SK-N-SH treated with all-trans-retinoic acid at 6 μM for 48 hours (cell line): Measurements from ENCODE around the gene EDEM1.
A peak's percentile ranks its signal among the peaks of the same experiment; 100 is the strongest.

ENCODE experiments used
- ATAC-seq: fragments of 200-7000 bp; cut with Tn5 transposase; 3 replicates; pipeline ENCODE4 v1.9.1; 2020; ENCODE audit warnings: mild to moderate bottlenecking, moderate library complexity
- ARNTL ChIP-seq: fragments of 450-650 bp; formaldehyde crosslinking; IDR thresholded peaks from 2 replicates; pipeline ENCODE4 v1.5.0; 2020; ENCODE audit warnings: low read depth, mild to moderate bottlenecking, moderate library complexity, borderline replicate concordance
- BACH2 ChIP-seq: fragments of 250-450 bp; sonication (Bioruptor Pico); IDR thresholded peaks from 2 replicates; pipeline ENCODE4 v1.9.0; 2021; ENCODE audit warnings: mild to moderate bottlenecking, borderline replicate concordance
- CSDC2 ChIP-seq: fragments of 250-450 bp; sonication (Bioruptor Pico); IDR thresholded peaks from 2 replicates; pipeline ENCODE4 v1.5.0; 2020; ENCODE audit warnings: mild to moderate bottlenecking, moderate library complexity
- ESRRG ChIP-seq: fragments of 250-450 bp; sonication (Bioruptor Pico); IDR thresholded peaks from 2 replicates; pipeline ENCODE4 v1.6.1; 2021; ENCODE audit warnings: mild to moderate bottlenecking
- GLIS3 ChIP-seq: fragments of 250-450 bp; sonication (Bioruptor Pico); IDR thresholded peaks from 2 replicates; pipeline ENCODE4 v1.5.0; 2020; ENCODE audit warnings: mild to moderate bottlenecking, moderate library complexity
- ISL1 ChIP-seq: fragments of 250-450 bp; sonication (Bioruptor Pico); IDR thresholded peaks from 2 replicates; pipeline ENCODE4 v2.1.2; 2022; ENCODE audit warnings: mild to moderate bottlenecking, moderate library complexity
- OSR1 ChIP-seq: fragments of 250-450 bp; sonication (Bioruptor Pico); IDR thresholded peaks from 2 replicates; pipeline ENCODE4 v1.8.0; 2022; ENCODE audit warnings: moderate library complexity, mild to moderate bottlenecking, inconsistent platforms
- PPARA ChIP-seq: fragments of 250-450 bp; sonication (Bioruptor Pico); IDR thresholded peaks from 2 replicates; pipeline ENCODE4 v1.5.0; 2020; ENCODE audit warnings: mild to moderate bottlenecking, borderline replicate concordance
- RARB ChIP-seq: fragments of 250-450 bp; sonication (Bioruptor Pico); IDR thresholded peaks from 2 replicates; pipeline ENCODE4 v1.8.0; 2021; ENCODE audit warnings: mild to moderate bottlenecking, moderate library complexity
- SNAI2 ChIP-seq: fragments of 250-450 bp; sonication (Bioruptor Pico); IDR thresholded peaks from 2 replicates; pipeline ENCODE4 v1.5.0; 2020; ENCODE audit warnings: mild to moderate bottlenecking, moderate library complexity
- TCF4 ChIP-seq: fragments of 250-450 bp; sonication (Bioruptor Pico); IDR thresholded peaks from 2 replicates; pipeline ENCODE4 v1.8.0; 2021; ENCODE audit warnings: mild to moderate bottlenecking, moderate library complexity, borderline replicate concordance
- TOX ChIP-seq: fragments of 250-450 bp; sonication (Bioruptor Pico); IDR thresholded peaks from 2 replicates; pipeline ENCODE4 v1.8.0; 2021; ENCODE audit warnings: mild to moderate bottlenecking, moderate library complexity, borderline replicate concordance
- ZC3H10 ChIP-seq: fragments of 250-450 bp; sonication (Bioruptor Pico); IDR thresholded peaks from 2 replicates; pipeline ENCODE4 v1.5.1; 2021; ENCODE audit warnings: mild to moderate bottlenecking, moderate library complexity
- ZFP3 ChIP-seq: fragments of 250-450 bp; sonication (Bioruptor Pico); IDR thresholded peaks from 2 replicates; pipeline ENCODE4 v1.5.0; 2020; ENCODE audit warnings: mild to moderate bottlenecking, moderate library complexity
- ZFP30 ChIP-seq: fragments of 450-650 bp; formaldehyde crosslinking; IDR thresholded peaks from 2 replicates; pipeline ENCODE4 v1.5.0; 2022; ENCODE audit warnings: mild to moderate bottlenecking, moderate library complexity
- ZNF565 ChIP-seq: fragments of 450-650 bp; formaldehyde crosslinking; conservative IDR thresholded peaks from 2 replicates; pipeline ENCODE4 v1.5.0; 2020; ENCODE audit warnings: low read depth, mild to moderate bottlenecking, moderate library complexity
- ZNF70 ChIP-seq: fragments of 450-650 bp; formaldehyde crosslinking; IDR thresholded peaks from 2 replicates; pipeline ENCODE4 v1.5.0; 2020; ENCODE audit warnings: mild to moderate bottlenecking, moderate library complexity
- ZNF8 ChIP-seq: fragments of 450-650 bp; formaldehyde crosslinking; IDR thresholded peaks from 2 replicates; pipeline ENCODE4 v1.5.0; 2020; ENCODE audit warnings: mild to moderate bottlenecking, moderate library complexity
- TF ChIP-seq, protein P1 (sequence below): fragments of 250-450 bp; sonication (Bioruptor Pico); IDR thresholded peaks from 2 replicates; pipeline ENCODE4 v1.5.0; 2020; ENCODE audit warnings: mild to moderate bottlenecking, moderate library complexity
- TF ChIP-seq, protein P2 (sequence below): fragments of 250-450 bp; sonication (Bioruptor Pico); IDR thresholded peaks from 2 replicates; pipeline ENCODE4 v1.8.0; 2021; ENCODE audit warnings: low read depth, mild to moderate bottlenecking, moderate library complexity, borderline replicate concordance
- TF ChIP-seq, protein P3 (sequence below): fragments of 250-450 bp; sonication (Bioruptor Pico); IDR thresholded peaks from 2 replicates; pipeline ENCODE4 v1.5.1; 2021; ENCODE audit warnings: mild to moderate bottlenecking, moderate library complexity

EDEM1 gene

GRCh38 chr3:5201536-5201935, 14.0 kb downstream of the EDEM1 start (continued):
- TF ChIP-seq, protein P1, sequence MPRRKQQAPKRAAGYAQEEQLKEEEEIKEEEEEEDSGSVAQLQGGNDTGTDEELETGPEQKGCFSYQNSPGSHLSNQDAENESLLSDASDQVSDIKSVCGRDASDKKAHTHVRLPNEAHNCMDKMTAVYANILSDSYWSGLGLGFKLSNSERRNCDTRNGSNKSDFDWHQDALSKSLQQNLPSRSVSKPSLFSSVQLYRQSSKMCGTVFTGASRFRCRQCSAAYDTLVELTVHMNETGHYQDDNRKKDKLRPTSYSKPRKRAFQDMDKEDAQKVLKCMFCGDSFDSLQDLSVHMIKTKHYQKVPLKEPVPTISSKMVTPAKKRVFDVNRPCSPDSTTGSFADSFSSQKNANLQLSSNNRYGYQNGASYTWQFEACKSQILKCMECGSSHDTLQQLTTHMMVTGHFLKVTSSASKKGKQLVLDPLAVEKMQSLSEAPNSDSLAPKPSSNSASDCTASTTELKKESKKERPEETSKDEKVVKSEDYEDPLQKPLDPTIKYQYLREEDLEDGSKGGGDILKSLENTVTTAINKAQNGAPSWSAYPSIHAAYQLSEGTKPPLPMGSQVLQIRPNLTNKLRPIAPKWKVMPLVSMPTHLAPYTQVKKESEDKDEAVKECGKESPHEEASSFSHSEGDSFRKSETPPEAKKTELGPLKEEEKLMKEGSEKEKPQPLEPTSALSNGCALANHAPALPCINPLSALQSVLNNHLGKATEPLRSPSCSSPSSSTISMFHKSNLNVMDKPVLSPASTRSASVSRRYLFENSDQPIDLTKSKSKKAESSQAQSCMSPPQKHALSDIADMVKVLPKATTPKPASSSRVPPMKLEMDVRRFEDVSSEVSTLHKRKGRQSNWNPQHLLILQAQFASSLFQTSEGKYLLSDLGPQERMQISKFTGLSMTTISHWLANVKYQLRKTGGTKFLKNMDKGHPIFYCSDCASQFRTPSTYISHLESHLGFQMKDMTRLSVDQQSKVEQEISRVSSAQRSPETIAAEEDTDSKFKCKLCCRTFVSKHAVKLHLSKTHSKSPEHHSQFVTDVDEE (CRISPR knock-in tag), result peak; percentile 72; the same call in 1 of the 2 replicates
- TF ChIP-seq, protein P2, sequence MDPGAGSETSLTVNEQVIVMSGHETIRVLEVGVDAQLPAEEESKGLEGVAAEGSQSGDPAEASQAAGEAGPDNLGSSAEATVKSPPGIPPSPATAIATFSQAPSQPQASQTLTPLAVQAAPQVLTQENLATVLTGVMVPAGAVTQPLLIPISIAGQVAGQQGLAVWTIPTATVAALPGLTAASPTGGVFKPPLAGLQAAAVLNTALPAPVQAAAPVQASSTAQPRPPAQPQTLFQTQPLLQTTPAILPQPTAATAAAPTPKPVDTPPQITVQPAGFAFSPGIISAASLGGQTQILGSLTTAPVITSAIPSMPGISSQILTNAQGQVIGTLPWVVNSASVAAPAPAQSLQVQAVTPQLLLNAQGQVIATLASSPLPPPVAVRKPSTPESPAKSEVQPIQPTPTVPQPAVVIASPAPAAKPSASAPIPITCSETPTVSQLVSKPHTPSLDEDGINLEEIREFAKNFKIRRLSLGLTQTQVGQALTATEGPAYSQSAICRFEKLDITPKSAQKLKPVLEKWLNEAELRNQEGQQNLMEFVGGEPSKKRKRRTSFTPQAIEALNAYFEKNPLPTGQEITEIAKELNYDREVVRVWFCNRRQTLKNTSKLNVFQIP, result no peak; the same call in 1 of the 2 replicates
- peak; percentile 25; the same call in 1 of the 2 replicates for TF ChIP-seq ZNF8
- TF ChIP-seq OSR1 (CRISPR knock-in tag), result no peak
- TF ChIP-seq SNAI2, result no peak; the same call in 1 of the 2 replicates
- 0 out of 2 replicates have a peak, but pooled peaks have one; percentile 47 for TF ChIP-seq ARNTL
- TF ChIP-seq ZNF70 (CRISPR knock-in tag), result no peak
- TF ChIP-seq TCF4, result peak; percentile 83
- TF ChIP-seq RARB, result no peak
- TF ChIP-seq GLIS3 (CRISPR knock-in tag), result no peak
- TF ChIP-seq ZC3H10 (CRISPR knock-in tag), result no peak
- peak; percentile 97 for TF ChIP-seq ISL1

DNA sequence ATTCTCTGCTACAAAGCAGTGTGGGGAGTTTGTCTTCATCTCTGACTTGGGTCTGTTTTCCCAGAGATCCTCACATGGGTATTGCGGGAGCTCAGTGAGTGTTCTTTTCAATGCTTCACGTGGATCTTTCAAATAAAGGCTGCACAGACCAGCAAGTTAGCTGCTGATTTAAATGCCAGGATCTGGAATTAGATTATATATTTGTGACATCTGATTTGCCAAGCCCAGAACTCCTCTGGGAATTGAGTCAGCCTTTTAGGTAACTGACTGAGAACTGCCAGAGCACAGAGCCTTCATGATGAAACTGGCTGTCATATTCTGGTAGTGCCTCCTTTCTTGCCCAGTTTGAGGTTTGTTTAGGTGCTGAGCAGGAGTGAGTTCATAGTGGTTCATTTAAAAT, 14.7 kb downstream of the EDEM1 start:
- TF ChIP-seq SNAI2, result peak; percentile 58; the same call in 1 of the 2 replicates
- TF ChIP-seq ZFP3 (CRISPR knock-in tag), result peak; percentile 83
- no peak for TF ChIP-seq ESRRG (CRISPR knock-in tag)
- peak; percentile 65 for TF ChIP-seq ISL1
- peak; percentile 69; the same call in 1 of the 2 replicates for TF ChIP-seq CSDC2
- ATAC-seq, result peak; percentile 19; the same call in 1 of the 3 replicates

DNA sequence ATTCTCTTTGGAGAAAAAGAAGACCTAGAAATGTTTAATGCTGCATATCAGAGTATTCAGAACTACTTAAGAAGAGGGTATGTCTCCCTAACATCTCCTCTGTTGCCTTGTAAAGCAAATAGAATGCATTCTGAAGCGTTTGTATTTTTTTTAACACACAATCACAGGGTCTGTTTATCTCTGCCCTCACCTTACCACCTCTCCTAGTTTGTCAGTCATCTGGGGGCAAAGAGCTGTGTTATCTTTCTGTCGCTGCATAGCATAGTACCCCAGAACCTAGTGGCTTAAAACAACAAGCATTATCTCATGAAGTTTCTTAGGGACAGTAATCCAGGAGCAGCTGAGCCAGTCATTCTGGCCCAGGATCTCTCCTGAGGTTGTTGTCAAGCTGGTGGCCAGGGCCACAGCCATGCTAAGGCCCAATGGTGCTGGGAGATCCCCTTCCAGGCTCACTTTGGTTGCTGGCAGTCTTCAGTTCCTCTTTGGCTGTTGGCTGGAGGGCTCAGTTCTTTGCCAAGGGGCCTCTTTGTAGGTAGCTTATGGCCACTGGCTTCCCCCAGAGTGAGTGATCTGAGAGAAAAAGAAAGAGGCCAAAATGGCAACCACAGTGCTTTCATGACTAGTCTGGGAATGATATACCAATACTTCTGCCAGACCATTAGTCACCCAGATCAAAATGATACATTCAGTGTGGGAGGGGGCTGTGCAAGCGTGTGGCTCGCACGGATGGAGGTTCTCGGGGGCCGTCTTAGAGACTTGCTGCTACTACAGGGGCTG, 17.8 kb downstream of the EDEM1 start:
- TF ChIP-seq ZC3H10 (CRISPR knock-in tag) (no peak), ZNF70 (CRISPR knock-in tag) (no peak), ESRRG (CRISPR knock-in tag) (no peak), SNAI2 (no peak), ZFP30 (CRISPR knock-in tag) (no peak), ZFP3 (CRISPR knock-in tag) (no peak)
- no peak for ATAC-seq

GRCh38 chr3:5210926-5211325, 23.4 kb downstream of the EDEM1 start:
- TF ChIP-seq ISL1 (no peak), PPARA (no peak), ZNF565 (CRISPR knock-in tag) (no peak), ZFP3 (CRISPR knock-in tag) (no peak), ZFP30 (CRISPR knock-in tag) (no peak), BACH2 (no peak), ZNF8 (no peak), TOX (CRISPR knock-in tag) (no peak), ZC3H10 (CRISPR knock-in tag) (no peak), CSDC2 (no peak), ESRRG (CRISPR knock-in tag) (no peak)
- ATAC-seq, result no peak

- no peak for ATAC-seq
- TF ChIP-seq SNAI2 (no peak), TCF4 (no peak), ZC3H10 (CRISPR knock-in tag) (no peak), ESRRG (CRISPR knock-in tag) (no peak)
- TF ChIP-seq, protein P3, sequence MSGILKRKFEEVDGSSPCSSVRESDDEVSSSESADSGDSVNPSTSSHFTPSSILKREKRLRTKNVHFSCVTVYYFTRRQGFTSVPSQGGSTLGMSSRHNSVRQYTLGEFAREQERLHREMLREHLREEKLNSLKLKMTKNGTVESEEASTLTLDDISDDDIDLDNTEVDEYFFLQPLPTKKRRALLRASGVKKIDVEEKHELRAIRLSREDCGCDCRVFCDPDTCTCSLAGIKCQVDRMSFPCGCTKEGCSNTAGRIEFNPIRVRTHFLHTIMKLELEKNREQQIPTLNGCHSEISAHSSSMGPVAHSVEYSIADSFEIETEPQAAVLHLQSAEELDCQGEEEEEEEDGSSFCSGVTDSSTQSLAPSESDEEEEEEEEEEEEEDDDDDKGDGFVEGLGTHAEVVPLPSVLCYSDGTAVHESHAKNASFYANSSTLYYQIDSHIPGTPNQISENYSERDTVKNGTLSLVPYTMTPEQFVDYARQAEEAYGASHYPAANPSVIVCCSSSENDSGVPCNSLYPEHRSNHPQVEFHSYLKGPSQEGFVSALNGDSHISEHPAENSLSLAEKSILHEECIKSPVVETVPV, result no peak
Observed at GRCh38 chr3:5212628-5213573, 25.4 kb downstream of the EDEM1 start.
